ENCODE data around the gene NFATC2. TPM values are rescaled to one million over a fixed set of nuclear protein-coding genes. Genes with fewer than 3 reads are reported as not detected.

NFATC2 gene
- total and polyA plus RNA-seq, 2 of the 4 experiments (the other 2 are of a cell fraction), result 0.18 to 0.38 TPM

- Histone ChIP-seq H2AK9ac (replicated peaks; ENCODE audit: low read depth, low read length, poor library complexity) (no peak overlapping the region), H3K18ac (ENCODE audit: low read depth, low read length) (no peak overlapping the region), H3K23ac (ENCODE audit: low read depth, low read length) (no peak overlapping the region), H2AFZ (replicated peaks; ENCODE audit: low read length, poor library complexity) (no peak overlapping the region), H3K27me3 (ENCODE audit: control insufficient read depth, insufficient read depth, low read length) (no peaks in the 10 kb centered on the region), H4K8ac (ENCODE audit: low read depth in 2 of 2, low read length in 2 of 2) (no peak overlapping the region), H3K27ac (ENCODE audit: insufficient read depth, low read length) (no peak overlapping the region), H2BK20ac (ENCODE audit: low read depth, low read length) (no peak overlapping the region), H3K4ac (ENCODE audit: low read depth, low read length) (no peak overlapping the region), H3K4me2 (ENCODE audit: low read depth, low read length) (no peak overlapping the region), H3K4me1 (ENCODE audit: control insufficient read depth, insufficient read depth, low read length) (peaks cover 12% of the 10 kb centered on the region), H3K14ac (replicated peaks; ENCODE audit: low read depth, low read length) (no peak overlapping the region), H4K20me1 (ENCODE audit: insufficient read depth, low read length) (no peaks in the 10 kb centered on the region), H4K91ac (ENCODE audit: insufficient read depth, low read depth, low read length) (no peak overlapping the region), H2BK5ac (ENCODE audit: low read depth, low read length, poor library complexity, severe bottlenecking) (no peak overlapping the region), H3K36me3 (ENCODE audit: control insufficient read depth, insufficient read depth, low read length) (no peaks in the 10 kb centered on the region), H3K9me3 (ENCODE audit: control insufficient read depth, insufficient read depth, low read length) (no peaks in the 10 kb centered on the region), H4K5ac (ENCODE audit: low read depth, low read length) (no peak overlapping the region), H3K9ac (ENCODE audit: low read depth, low read length) (no peak overlapping the region), H3K56ac (ENCODE audit: extremely low read depth, insufficient read depth, low read length) (no peak overlapping the region), H3K79me1 (ENCODE audit: low read depth in 1 of 2, low read length in 2 of 2) (no peaks in the 10 kb centered on the region; a peak in 1 of 4 replicates), H2BK120ac (ENCODE audit: low read depth, low read length) (no peak overlapping the region), H2AK5ac (ENCODE audit: low read depth, low read length) (no peak overlapping the region), H3K4me3 (ENCODE audit: insufficient read depth, low read depth, low read length) (no peak overlapping the region), H2BK15ac (ENCODE audit: low read depth, low read length) (no peak overlapping the region), H3K9me1 (ENCODE audit: insufficient read depth, low read length) (0 out of 2 replicates have a peak, but pooled peaks cover 4% of the 10 kb centered on the region)
- no peak for ATAC-seq (ENCODE audit: low read depth)
- in situ Hi-C loops (cut with MboI; ENCODE audit: low sequenced_read_pairs), result no loop called here
- ChIA-PET CTCF (no interaction called here), POLR2A (ENCODE audit: unreplicated experiment) (no interaction called here)
- intact Hi-C loops (cut with micrococcal nuclease), result no loop called here
- dilution Hi-C loops (cut with HindIII; ENCODE audit: low sequenced_read_pairs, unreplicated experiment), result no loop called here
- BruUV-seq (replicated peaks), result no TSS peak
- 98% methylated on average over 9 of the region's 11 CpGs; no CpG with 5 or more reads in 1 of the 2 experiments for WGBS, 2 experiments (ENCODE audit: extremely low coverage in 2 of 2, insufficient read length in 1 of 2)
- no peak for TF ChIP-seq FOS (IDR thresholded peaks at IDR 0.05; ENCODE audit: low read depth, low read length)
- TF ChIP-seq CEBPB (IDR thresholded peaks at IDR 0.05; ENCODE audit: low read depth, low read length), result no peak
- TF ChIP-seq, protein P1, sequence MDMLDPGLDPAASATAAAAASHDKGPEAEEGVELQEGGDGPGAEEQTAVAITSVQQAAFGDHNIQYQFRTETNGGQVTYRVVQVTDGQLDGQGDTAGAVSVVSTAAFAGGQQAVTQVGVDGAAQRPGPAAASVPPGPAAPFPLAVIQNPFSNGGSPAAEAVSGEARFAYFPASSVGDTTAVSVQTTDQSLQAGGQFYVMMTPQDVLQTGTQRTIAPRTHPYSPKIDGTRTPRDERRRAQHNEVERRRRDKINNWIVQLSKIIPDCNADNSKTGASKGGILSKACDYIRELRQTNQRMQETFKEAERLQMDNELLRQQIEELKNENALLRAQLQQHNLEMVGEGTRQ (IDR thresholded peaks at IDR 0.05; ENCODE audit: low read depth, low read length), result no peak
- DNase-seq, result no peak
These were observed 43.6 kb downstream of the NFATC2 start for GRCh38 chr20:51498765-51499540.

Measured in IMR-90 (cell line).